HFF-Myc (cell line): ENCODE results near the gene KCTD2.

ENCODE experiments used
- DNase-seq: peaks from one replicate; pipeline ENCODE4 v3.0.0-alpha.2; 2011; ENCODE audit warnings: low read depth; ENCODE audit errors: extremely low read depth
- H3K4me3 ChIP-seq: replicated peaks from 2 replicates; pipeline ENCODE4 v1.5.1; 2011; ENCODE audit warnings: low read depth, mild to moderate bottlenecking, control low read depth, low read length
- CTCF ChIP-seq: IDR thresholded peaks from 2 replicates; pipeline ENCODE4 v1.5.1; 2012; ENCODE audit warnings: mild to moderate bottlenecking, low read depth, low read length, control low read depth; ENCODE audit errors: missing control alignments

The KCTD2 gene

GRCh38 chr17:75077496-75078283 is 30.7 kb downstream of the KCTD2 start:
- no peak for DNase-seq
- no peak overlapping the region for H3K4me3 ChIP-seq
- no peak for TF ChIP-seq CTCF

DNA sequence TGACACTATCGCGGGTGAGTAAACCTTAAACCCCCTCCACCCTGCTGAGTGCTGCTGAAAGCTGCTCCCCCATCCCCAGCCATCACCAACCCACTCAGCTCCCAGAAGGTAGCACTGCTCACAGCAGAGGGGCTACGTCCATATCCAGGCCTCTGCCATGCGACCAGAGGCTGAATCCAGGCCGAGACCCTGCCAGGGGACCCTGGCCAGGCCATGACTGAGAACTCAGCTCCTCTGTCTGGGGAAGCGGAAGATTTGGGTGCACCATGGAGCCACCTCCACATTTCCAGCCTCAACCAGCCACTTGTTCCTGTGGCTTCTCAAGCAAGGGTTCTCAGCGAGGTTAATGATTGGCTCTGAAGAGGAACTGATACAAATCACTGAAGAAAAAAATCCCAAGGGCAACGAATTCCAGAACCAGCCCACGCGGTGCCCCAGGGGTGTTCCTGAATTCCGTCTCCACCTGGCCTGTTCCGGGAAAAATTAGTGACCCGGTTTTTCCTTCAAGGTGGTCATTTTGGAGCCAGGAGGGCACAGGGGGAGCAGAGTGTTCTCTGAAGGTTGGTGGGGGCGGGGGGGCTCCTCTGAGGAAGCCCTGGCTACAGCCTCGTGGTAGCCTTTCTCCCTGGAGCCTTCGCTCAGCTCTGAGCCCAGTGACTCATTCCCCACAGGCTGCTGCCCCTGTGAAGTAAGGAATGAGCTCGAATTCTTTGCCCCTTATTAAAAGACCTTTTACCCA is 31.4 kb downstream of the KCTD2 start:
- no peak overlapping the region for H3K4me3 ChIP-seq
- DNase-seq = no peak
- TF ChIP-seq CTCF = no peak

GRCh38 chr17:75079023-75079373 is 32.0 kb downstream of the KCTD2 start:
- H3K4me3 ChIP-seq = no peak overlapping the region
- no peak for DNase-seq
- TF ChIP-seq CTCF = no peak

DNA sequence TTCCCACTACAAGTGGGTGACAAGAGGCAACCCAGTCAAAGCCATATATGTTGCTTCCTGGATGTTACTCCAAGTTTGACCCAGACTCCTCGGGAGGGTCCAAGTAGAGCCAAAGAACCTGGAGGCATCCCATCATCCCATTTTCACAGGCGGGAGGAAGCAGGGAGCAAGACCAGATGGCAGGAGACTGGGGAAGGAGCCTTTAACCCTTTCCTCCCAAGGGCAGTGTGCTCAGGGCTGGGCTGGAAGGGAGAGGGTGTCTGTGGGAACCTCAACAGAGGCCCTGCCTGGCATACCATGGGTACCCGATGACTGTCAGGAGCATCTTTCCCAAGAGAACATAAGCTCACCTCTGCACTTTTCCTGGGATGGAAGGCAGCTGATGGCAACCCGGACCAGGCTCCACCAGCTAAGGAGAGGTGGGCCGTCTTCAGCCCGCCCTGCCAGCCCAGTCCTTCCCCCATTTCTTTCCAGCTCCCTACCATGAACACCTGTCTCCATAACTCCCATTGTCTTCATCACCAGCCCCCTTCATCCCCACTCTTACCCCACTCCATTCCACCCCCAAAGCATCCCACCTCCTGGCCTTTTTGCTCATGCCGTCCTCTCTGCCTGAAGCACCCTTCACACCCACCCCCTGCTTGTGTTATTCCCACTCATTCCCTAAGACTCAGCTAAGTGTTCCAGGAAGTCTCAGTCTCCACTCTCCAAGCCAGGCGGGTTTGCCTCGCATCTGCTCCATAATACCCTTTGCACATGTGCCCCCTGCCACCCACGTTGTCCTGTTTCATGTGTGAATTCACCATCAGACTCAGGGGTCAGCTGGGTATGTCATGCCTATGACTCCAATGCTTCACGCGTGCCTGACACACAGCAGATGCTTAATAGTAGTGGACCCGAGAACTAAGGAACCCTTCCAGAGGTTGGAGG is 34.9 kb downstream of the KCTD2 start:
- H3K4me3 ChIP-seq = no peak overlapping the region
- DNase-seq = no peak
- TF ChIP-seq CTCF = no peak

DNA sequence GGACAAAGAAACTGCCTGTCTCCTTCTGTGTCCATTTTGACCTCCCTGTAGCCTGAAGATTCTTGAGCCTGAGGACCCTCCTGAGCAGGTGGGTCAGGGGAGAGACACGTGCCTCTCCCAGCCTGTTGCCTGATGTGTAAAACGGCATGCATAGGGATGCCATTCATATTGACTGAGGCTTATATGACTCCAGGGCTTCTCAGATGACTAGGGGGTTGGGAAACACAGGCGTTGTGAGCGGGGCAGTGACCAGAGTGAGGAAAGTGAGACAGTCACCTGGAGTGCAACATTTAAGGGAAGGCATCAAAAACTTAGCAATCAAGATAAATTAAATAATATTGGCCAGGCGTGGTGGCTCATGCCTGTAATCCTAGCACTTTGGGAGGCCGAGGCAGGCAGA is 35.7 kb downstream of the KCTD2 start:
- no peak for TF ChIP-seq CTCF

GRCh38 chr17:75084039-75084660 is 37.1 kb downstream of the KCTD2 start:
- no peak for TF ChIP-seq CTCF
- H3K4me3 ChIP-seq = no peak overlapping the region
- DNase-seq = no peak

More for the DNA sequence above, 35.7 kb downstream of the KCTD2 start:
- no peak for DNase-seq
- H3K4me3 ChIP-seq = no peak overlapping the region
